CD4-positive, alpha-beta T cell treated with Interferon alpha-2 for 1 hour (primary cell): ENCODE measurements around the gene BEST4.
"Not testable (repeated sequence)": the region's sequence is repeated elsewhere in the genome, so short reads cannot be mapped to it uniquely, and the experiment has no call there.

Experiments used
- DNase-seq, 2 donors: peaks; one replicate each; pipeline ENCODE4 v3.0.0-alpha.2; 2020 to 2022

Gene BEST4

DNA sequence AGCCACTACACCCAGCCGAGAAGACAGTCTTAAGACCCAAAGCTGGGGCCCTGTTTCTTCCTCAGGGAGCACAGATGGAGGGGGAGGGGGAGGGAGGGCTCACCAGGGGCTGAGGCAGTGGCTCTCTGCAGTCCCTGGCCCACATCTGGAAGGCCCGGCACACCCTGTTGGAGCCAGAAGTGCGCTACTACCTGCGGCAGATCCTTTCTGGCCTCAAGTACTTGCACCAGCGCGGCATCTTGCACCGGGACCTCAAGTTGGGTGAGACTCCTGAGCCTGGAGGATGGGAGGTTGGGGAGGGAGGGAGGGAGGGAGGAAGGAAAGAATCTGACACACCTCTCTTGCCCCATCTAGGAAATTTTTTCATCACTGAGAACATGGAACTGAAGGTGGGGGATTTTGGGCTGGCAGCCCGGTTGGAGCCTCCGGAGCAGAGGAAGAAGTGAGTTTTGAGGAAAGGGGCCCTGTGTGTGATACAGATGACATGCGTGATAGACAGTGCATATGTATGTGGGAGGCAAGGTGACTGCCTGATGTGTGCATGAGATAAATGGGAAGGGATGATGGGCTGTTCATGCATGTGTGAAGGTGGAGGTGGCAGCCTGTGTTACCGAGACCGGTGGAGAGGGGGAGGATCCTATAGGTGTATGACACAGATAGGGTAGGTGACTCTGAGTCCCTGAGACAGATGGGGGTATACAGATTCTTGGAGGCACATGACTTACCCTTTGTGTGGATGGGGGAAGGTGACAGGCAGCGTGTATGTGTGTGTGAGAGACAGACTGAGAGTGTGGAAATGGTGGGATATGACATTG lies 13.7 kb upstream of the BEST4 start:
- peak in 1 of 2 donors; percentile 59 for DNase-seq

DNA sequence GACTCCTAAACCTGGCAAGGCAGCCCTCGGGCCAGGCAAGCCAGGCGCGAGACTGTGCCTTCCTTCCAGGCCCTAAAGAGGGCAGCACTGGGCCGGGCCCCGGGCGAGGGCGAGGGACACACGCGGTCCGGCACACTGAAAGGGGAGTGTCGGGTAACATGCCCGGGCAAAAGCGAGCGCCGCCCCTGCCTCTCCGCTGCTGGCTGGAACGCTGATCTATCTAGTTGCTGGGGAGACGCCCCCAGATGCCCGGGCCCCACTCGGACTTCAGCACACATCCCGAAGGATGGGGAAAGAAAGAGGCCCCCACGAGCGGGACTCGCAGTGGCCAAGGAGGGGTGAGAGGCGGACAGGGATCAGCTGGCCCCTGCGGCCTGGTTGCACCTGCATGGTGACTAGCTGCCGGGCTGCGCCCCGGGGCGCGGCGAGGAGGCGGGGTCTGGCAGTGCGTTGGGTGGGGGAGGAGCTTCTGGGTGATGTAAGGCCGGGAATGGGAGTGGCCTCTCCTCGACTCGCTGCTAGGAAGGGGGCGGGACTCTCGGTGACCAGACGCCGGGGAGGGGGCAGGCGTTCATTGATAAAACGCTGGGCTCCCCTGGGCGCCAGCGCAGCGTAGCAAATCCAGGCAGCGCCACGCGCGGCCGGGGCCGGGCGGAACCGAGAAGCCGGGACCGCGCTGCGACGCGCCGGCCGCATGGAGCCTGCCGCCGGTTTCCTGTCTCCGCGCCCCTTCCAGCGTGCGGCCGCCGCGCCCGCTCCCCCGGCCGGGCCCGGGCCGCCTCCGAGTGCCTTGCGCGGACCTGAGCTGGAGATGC lies 12.0 kb upstream of the BEST4 start, which contains the start of gene PLK3:
Gene PLK3 (plus strand): TSS at position 608 of the 815 bp plus-strand sequence. CDS start 87 bp downstream, at position 695.
- DNase-seq, result peak; percentile 99

DNA sequence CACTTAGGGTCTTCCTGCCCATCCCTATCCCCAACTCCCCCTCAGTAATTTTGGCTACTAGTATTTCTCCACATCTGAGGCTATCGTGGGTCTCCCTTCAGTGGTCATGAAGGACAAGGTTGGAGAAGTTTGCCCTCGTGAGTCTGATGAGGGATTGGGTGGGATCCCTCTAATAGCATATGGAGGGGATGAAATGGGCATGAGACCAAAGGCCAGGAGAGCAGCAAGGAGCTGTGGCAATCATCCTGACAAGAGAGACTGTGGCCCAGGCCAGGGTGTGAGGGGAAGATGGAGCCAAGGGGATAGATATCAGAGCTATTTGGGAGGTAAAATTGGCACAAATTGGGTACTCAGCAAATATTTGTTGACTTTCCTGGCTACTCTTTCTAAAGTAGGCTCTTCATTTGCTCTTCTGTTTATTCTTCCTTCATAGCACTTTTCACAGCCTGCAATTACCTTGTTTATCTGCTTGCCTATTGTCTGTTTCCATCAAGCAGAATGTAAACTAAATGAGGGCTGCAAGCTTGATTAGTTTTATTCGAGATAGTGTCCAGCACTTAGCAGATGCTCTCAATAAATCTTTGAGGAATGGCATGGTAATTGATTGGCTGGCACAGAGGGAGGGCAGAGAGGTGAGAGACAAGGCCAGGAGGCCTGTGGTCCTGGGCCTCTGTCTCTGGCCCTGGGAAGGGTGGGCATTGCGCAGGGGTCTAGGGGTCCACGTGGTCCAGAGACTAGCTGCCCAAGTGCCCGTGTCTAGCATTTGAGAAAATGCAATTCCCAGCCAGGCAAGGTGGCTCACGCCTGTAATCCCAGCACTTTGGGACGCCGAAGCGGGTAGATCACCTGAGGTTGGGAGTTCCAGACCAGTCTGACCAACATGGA lies 10.8 kb upstream of the BEST4 start:
- no peak for DNase-seq

DNA sequence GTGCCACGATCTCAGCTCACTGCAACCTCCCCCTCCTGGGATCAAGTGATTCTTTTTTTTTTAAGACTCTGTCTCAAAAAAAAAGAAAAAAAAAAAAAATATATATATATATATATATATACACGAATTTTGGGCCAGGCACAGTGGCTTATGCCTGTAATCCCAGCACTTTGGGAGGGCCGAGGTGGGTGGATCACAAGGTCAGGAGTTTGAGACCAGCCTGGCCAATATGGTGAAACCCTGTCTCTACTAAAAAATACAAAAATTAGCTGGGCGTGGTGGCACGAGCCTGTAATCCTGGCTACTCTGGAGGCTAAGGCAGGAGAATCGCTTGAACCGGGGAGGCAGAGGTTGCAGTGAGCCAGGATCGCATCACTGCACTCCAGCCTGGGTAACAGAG lies 9.9 kb upstream of the BEST4 start:
- not testable (repeated sequence) for DNase-seq

DNA sequence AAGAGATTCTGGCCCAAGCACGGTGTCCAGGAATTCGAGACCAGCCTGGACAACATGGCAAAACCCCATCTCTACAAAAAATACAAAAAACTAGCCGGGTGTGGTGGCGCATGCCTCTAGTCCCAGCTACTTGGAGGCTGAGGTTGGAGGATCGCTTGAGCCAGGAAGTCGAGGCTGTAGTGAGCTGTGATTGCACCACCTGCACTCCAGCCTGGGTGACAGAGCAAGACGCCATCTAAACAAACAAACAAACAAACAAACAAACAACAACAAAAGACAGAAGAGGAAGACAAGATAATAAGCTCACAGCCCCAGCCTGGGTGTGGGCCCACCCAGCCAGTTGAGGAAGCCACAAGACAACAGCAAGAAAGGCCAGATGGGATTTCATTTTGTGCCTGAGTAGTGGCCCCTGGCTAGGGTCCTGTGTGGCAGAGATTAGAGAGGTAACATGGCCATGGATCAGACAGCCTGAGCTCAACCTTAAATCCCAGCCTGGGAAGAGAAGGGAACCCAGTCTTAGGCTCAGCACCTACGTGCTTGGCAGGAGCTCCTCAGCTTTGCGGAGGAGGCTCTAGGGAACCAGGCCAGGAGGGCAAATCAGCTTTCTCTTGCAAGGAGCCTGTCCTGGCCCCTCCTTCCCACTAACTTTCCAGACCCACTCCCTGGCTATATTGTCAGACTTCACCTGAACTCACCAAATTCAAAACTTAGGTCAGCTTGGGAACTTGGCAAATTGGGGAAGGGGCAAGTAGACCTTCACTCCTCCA lies 4.9 kb upstream of the BEST4 start:
- DNase-seq, result no peak

DNA sequence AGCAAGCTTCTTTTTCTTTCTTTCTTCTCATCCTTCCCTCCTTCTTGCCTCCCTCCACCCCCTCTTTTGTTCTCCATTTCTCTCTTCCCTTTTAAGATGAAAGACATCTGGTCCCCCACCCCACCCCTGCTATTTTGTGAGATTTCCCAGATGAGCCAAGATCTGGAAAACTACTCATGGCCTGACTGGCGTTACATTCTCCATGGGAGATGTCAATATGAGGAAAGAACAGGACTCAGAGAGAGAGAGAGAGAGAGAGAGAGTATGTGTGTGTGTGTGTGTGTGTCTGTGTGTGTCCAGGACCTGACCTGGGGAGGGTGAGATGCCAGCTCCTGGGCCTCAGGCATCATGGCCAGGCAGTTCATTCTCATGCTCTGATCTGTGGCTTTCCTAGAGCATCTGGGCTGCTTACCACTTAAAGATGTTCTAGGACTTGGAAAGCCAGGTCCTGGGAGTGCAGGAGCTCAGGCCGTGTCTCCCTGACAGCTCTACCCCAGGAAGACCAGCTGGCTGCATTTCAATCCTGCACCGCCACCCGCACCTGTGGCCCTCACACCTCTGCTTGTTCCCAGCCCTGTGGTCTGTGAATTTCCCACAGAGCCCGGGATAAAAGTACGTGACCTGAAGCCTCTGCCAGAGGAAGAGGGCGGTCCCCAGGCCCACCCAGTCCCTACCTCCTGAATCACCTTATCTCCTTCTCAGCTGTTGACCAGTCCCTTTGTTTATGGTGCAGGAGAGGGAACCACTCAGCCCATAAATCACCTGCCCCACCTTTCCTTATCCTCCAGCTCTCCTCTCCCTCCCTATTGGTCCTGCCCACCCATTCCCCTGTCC lies 3.2 kb upstream of the BEST4 start:
- no peak for DNase-seq

DNA sequence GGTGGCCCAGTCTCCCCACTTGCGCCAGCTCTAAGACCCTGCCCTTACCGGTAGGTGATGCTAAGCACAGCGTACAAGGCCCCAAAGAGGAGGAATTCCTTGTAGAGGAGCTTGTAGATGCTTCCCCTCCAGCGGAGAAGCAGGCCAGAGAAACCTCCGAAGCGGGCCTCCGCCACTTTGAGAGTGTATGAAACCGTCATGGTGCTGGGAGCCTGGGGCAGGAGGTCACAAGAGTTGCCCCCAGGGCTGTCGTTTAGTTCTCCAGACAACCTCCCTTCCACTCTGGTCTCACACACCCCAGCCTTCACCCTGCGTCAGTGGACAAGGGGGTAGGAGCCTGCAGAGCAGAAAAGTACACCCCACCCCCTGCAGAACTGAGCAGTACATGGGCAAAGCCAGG lies 464 bp downstream of the BEST4 start:
- DNase-seq, result no peak

DNA sequence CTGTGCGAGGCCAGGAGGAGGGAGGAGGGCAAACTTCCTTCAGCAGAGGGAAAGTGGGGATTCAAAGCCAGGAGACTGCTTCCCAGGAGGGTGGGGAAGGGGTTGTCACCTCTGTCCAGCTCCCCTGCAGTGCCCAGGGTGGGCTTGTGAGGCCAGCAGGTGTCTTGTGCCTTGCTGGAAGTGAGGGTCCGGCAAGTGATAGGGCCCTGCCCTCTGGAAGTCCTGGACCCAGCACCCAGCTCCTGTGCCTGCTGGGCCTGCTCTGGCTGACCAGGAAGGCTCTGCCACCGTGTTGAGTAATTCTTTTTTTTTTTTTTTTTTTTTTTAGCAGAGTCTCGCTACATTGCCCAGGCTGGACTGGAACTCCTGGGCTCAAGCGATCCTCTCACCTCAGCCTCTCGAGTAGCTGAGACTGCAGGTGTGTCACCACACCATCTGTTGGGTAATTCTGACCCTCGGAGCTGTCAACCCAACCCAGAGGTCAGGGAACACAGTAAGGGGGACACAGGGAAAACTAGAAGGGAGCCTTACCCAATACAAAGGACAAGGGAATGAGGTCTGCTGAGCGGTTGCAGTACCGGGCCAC lies 1.0 kb downstream of the BEST4 start:
- no peak for DNase-seq

DNA sequence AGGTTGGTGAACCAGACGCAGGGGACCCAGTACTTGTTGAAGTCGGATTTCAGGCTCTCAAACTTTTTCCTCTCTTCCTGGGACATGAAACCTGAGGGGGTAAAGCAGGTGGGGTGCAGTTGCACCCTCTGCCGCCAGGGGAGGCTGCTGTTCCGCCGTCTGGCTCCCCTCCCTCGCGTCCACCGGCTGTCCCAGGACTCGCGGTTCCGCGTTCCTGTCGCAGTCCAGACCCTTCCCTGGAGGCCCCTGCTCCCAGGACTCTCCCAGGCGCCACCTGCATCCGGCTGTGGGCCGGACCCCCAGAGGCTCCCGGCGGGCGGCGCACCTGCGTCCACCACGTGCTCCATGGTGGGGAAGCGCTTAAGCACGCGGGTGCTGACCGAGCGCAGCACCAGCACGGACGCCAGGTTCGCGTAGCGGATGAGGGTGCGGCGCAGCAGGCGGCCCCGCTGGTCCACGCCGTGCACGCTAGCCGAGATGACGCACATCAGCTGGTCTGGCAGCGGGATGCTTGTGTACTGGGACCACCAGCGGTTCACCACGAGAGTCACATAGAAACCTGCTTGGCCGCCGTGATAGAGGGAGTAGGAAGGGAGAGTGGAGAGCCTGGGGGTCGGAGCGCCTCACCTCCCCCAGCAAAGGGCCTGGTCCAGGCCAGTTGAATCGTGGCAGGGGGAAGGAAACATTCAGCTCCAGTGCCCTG lies 1.7 kb downstream of the BEST4 start:
- peak; percentile 75 to 83 for DNase-seq

DNA sequence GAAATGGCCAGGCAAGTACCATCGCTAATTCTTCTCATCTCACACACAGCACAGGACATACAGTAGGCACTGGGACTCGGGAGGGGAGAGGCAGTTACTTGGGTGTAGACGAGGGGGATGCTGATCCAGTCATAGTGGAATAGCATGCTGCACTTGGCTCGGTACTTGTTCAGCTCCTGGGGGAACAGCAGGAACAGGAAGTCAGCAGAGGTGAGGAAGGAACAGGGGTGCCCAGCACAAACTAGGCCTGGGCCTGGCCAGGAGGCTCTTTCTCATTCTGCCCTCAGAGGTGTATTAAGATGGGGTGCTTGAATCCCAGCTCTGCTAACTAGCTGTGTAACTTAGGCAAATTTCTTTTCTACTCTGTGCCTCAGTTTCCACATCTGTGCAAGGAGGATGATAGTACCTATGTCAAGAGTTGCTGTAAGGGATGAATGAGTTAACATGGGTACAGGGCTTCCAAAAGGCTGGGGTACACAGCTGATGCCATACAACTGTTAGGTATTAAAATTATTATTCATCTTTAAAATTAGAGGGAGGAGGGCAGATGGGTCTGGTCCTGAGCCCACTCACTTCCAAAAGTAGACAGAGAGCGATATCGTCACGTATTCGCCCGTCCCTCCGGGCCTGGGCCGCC lies 2.4 kb downstream of the BEST4 start:
- DNase-seq, result no peak

DNA sequence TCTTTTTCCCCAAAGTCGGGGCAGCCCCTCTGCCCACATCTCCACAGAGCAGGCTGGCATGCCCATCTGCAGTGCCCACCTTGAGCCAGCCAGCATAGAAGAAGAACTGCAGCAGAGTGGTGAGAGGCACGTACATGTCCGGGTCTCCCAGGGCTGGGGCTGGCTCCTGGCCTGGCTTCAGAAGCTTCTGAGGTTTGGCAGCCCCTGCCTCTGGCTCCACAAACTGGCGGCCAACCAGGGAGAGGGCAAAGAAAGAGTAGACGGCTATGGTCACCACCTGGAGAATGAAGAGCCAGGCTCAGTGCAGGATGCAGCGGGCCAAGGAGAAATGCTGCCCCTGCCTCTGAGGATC lies 3.0 kb downstream of the BEST4 start:
- no peak for DNase-seq

DNA sequence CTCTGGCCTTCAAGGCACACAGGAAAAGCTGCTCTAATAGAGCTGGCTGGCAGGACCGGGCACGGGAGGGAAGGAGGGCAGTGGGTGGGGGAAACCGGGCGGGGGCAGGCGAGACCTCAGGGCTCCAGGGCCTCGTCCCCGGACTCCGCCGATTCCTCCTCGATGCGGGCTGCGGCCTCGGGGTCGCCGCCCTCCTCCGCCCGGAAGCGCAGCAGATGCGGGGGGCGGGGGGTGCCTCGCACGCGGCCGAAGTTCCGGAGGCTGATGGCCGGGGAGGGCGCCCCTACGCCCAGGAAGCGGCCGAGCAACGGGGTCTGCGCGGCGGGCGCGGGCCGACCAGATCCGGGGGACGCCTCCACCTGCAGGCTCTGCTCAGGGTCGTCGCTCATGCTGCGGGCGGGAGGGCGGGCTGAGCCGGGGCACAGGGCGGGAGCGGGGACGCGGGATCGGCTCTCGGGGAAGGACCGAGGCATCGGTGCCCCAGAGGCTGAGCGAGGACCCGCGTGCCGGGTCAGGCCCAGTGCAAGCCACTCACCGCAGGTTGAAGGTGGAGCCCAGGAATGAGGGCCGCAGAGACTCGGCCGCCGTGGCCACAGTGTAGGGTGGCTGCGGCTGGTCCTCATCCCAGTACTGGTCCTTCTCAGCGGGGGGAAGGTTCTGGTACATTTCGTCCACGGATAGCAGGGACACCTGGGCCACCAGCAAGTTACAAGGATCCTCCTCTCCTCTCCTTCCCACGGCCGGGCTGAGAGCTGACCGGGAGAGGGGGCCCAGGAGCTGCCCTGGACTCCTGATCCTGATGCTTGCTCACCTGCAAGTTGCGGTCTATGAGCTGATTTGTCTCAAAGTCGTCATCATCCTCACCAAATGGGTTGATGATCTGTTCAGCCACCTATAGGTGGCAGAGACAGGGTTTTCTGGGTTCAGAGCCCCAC lies 3.6 kb downstream of the BEST4 start:
- DNase-seq, result peak in 1 of 2 donors; percentile 47

DNA sequence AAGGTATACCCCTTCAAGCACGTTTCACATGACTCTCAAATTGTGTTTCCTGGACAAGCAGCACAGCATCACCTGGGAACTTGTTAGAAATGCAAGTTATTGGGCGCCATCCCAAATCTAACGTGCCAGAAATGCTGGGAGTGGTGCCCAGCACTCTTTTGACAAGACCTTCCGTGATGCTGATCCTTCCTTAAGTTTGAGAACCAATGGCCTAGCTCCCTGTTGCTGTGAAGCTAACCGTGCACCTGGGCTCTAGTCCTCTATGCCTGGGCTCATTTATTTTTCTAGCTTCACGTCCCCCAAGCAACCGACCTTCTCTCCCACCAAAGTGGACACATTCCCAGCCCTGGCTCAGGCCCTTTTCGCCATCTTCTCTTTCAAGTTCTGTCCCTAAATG lies 4.3 kb downstream of the BEST4 start:
- DNase-seq, result no peak

DNA sequence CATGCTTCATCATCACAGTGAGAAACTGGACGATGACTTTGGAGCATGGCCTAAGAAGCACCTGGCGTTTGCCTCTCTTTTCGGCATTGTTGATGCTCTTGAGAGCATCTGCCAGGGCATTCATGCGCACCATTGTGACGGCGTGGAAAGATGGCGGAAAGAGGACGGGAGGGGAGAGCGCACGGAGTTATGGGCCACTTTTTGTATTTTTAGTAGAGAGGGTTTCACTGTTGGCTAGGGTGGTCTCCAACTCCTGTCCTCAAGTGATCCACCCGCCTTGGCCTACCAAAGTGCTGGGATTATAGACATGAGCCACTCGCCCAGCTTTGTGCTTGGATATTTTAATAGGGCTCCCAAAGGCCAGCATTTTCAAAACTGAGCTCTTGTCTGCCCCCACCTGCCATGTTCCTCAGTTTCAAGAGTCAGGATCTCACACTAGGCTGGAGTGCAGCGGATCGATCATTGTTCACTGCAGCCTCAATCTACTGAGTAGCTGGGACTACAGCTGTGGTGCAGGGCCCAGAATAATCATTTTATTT lies 7.3 kb downstream of the BEST4 start:
- DNase-seq, result no peak

DNA sequence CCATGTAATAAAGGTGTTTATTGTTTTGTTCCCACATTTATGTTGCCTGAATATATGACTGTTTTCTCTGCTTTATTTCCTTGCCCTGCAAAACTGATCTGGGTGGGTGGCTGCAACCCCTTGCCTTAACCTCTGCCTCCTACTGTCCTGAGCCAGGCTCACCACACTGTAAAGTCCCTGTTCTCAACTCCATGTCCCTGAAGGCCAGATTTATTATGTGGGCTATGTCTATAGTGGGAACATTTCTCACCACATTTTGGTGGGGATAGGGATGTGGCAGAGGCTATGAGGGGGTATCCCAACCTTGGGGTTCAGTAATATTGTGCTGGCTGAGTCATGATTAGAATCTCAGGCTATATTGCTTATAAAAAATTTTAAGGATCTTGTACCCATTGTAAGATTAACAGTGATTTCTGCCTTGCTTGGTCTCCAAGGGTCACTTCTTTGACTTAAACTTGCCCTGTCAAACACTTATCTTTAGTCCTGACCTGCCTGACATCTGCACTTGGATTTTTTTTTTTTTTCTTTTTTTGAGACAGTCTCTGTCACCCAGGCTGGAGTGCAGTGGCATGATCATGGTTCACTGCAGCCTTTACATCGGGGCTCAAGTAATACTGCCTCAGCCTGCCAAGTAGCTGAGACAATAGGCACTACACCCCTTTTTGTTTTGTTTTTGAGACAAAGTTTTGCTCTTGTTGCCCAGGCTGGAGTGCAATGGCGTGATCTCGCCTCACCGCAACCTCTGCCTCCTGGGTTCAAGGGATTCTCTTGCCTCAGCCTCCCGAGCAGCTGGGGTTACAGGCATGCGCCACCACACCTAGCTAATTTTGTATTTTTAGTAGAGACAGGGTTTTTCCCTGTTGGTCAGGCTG lies 9.0 kb downstream of the BEST4 start:
- no peak for DNase-seq

DNA sequence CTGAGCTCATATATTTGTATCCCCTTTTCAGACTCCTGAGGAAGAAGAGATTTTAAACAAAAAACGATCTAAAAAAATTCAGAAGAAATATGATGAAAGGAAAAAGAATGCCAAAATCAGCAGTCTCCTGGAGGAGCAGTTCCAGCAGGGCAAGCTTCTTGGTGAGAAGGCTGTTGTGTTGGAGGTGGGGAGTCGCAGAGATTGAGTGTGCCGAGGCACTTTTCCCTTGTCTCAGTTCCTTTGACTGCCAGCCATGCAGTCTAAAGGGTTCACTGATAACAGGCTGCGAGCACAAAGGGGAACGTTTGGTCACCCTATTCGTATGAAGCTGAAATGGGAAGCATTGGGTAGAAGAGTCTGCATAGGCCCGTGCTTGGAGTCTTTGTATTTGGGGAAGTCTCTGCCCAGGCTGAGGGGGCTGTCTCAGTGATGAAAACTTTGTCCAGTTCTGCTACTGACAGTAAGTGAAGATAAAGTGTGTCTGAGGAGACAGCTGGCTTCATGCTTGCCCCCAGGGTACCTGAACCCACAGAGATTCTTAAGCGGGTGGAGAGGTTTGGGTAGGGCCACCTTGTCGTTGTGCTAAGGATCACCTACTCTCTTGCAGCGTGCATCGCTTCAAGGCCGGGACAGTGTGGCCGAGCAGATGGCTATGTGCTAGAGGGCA lies 9.9 kb downstream of the BEST4 start:
- no peak for DNase-seq

DNA sequence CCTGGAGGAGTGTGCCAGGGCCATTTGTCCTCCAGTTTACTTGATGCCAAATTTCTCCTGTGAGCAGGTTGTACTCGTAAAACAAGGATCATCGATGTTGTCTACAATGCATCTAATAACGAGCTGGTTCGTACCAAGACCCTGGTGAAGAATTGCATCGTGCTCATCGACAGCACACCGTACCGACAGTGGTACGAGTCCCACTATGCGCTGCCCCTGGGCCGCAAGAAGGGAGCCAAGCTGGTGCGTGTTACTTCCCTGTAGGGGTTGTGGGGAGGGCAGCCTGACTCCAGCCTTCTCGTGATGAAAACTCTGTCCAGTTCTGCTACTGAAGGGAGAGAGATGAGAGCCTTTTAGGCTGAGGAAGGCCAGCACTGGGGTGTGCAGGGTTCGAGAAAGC lies 10.4 kb downstream of the BEST4 start:
- no peak for DNase-seq
